ENCODE measurements around the gene SIN3B. TPM values are rescaled to one million over a fixed set of nuclear protein-coding genes. Genes with fewer than 3 reads are reported as not detected.

Gene SIN3B
- polyA plus RNA-seq (2013, experiment 1 of 2): 37.0 TPM
- polyA plus RNA-seq (2013, experiment 2 of 2): 37.5 TPM

- Histone ChIP-seq H3K27ac (ENCODE audit: low read depth, low read length) (peak within 1 kb of the TSS; percentile 21), H3K9me3 (ENCODE audit: insufficient read depth, low read depth, low read length) (no peaks in the 10 kb centered on the region), H3K4me1 (ENCODE audit: insufficient read depth, low read length) (peaks cover 19% of the 10 kb centered on the region), H3K9ac (ENCODE audit: low read depth, low read length) (peak within 1 kb of the TSS; percentile 78), H3K36me3 (ENCODE audit: insufficient read depth, low read length) (peaks cover 32% of the 10 kb centered on the region), H3K27me3 (ENCODE audit: insufficient read depth, low read length) (no peaks in the 10 kb centered on the region), H3K4me3 (ENCODE audit: low read length) (peak within 1 kb of the TSS; percentile 93)
- WGBS: 2% methylated on average over 58 of the region's 63 CpGs
Observed at GRCh38 chr19:16829010-16829821, at the start of gene SIN3B. Gene SIN3B, plus strand, starts transcription at chr19:16829398. Its CDS starts 23 bp downstream, at chr19:16829421.

GRCh38 chr19:16779539-16780163 lies 49.5 kb upstream of the SIN3B start:
- H3K4me1 ChIP-seq (ENCODE audit: insufficient read depth, low read length): no peaks in the 10 kb centered on the region
- no peaks in the 10 kb centered on the region for H3K36me3 ChIP-seq (ENCODE audit: insufficient read depth, low read length)
- no peak overlapping the region for H3K27ac ChIP-seq (ENCODE audit: low read depth, low read length)
- H3K27me3 ChIP-seq (ENCODE audit: insufficient read depth, low read length): no peaks in the 10 kb centered on the region
- H3K9me3 ChIP-seq (ENCODE audit: insufficient read depth, low read depth, low read length): 0 out of 2 replicates have a peak, but pooled peaks cover 2% of the 10 kb centered on the region
- no peak overlapping the region for H3K9ac ChIP-seq (ENCODE audit: low read depth, low read length)
- WGBS: 82% methylated on average over 3 of the region's 3 CpGs
- H3K4me3 ChIP-seq (ENCODE audit: low read length): no peak overlapping the region

GRCh38 chr19:16782719-16783118 lies 46.5 kb upstream of the SIN3B start:
- Histone ChIP-seq H3K4me1 (ENCODE audit: insufficient read depth, low read length) (no peaks in the 10 kb centered on the region), H3K4me3 (ENCODE audit: low read length) (no peak overlapping the region), H3K9me3 (ENCODE audit: insufficient read depth, low read depth, low read length) (no peaks in the 10 kb centered on the region), H3K9ac (ENCODE audit: low read depth, low read length) (no peak overlapping the region), H3K36me3 (ENCODE audit: insufficient read depth, low read length) (no peaks in the 10 kb centered on the region), H3K27ac (ENCODE audit: low read depth, low read length) (no peak overlapping the region), H3K27me3 (ENCODE audit: insufficient read depth, low read length) (no peaks in the 10 kb centered on the region)
- WGBS: 86% methylated on average over 1 of the region's 1 CpG

GRCh38 chr19:16788479-16788878 lies 40.7 kb upstream of the SIN3B start:
- H3K27ac ChIP-seq (ENCODE audit: low read depth, low read length): no peak overlapping the region

GRCh38 chr19:16789238-16789637 lies 40.0 kb upstream of the SIN3B start:
- H3K4me3 ChIP-seq (ENCODE audit: low read length): no peak overlapping the region
- H3K27ac ChIP-seq (ENCODE audit: low read depth, low read length): no peak overlapping the region
- peaks cover 12% of the 10 kb centered on the region for H3K9me3 ChIP-seq (ENCODE audit: insufficient read depth, low read depth, low read length)
- H3K4me1 ChIP-seq (ENCODE audit: insufficient read depth, low read length): no peaks in the 10 kb centered on the region
- 88% methylated on average over 1 of the region's 1 CpG for WGBS
- H3K9ac ChIP-seq (ENCODE audit: low read depth, low read length): no peak overlapping the region
- H3K27me3 ChIP-seq (ENCODE audit: insufficient read depth, low read length): no peaks in the 10 kb centered on the region
- no peaks in the 10 kb centered on the region for H3K36me3 ChIP-seq (ENCODE audit: insufficient read depth, low read length)

More at GRCh38 chr19:16788479-16788878, 40.7 kb upstream of the SIN3B start:
- Histone ChIP-seq H3K4me3 (ENCODE audit: low read length) (no peak overlapping the region), H3K9me3 (ENCODE audit: insufficient read depth, low read depth, low read length) (peaks cover 12% of the 10 kb centered on the region), H3K36me3 (ENCODE audit: insufficient read depth, low read length) (no peaks in the 10 kb centered on the region), H3K9ac (ENCODE audit: low read depth, low read length) (no peak overlapping the region), H3K4me1 (ENCODE audit: insufficient read depth, low read length) (no peaks in the 10 kb centered on the region), H3K27me3 (ENCODE audit: insufficient read depth, low read length) (no peaks in the 10 kb centered on the region)
- 100% methylated on average over 1 of the region's 2 CpGs for WGBS

GRCh38 chr19:16790051-16790450 lies 39.1 kb upstream of the SIN3B start:
- no peaks in the 10 kb centered on the region for H3K27me3 ChIP-seq (ENCODE audit: insufficient read depth, low read length)
- no peak overlapping the region for H3K27ac ChIP-seq (ENCODE audit: low read depth, low read length)
- H3K4me3 ChIP-seq (ENCODE audit: low read length): no peak overlapping the region
- no peaks in the 10 kb centered on the region for H3K4me1 ChIP-seq (ENCODE audit: insufficient read depth, low read length)
- H3K36me3 ChIP-seq (ENCODE audit: insufficient read depth, low read length): no peaks in the 10 kb centered on the region
- no peak overlapping the region for H3K9ac ChIP-seq (ENCODE audit: low read depth, low read length)
- no CpG with 5 or more reads among the region's 1 CpG for WGBS
- peaks cover 12% of the 10 kb centered on the region for H3K9me3 ChIP-seq (ENCODE audit: insufficient read depth, low read depth, low read length)

- Histone ChIP-seq H3K4me1 (ENCODE audit: insufficient read depth, low read length) (no peaks in the 10 kb centered on the region), H3K9me3 (ENCODE audit: insufficient read depth, low read depth, low read length) (peaks cover 25% of the 10 kb centered on the region), H3K9ac (ENCODE audit: low read depth, low read length) (no peak overlapping the region), H3K4me3 (ENCODE audit: low read length) (no peak overlapping the region), H3K27ac (ENCODE audit: low read depth, low read length) (no peak overlapping the region), H3K27me3 (ENCODE audit: insufficient read depth, low read length) (no peaks in the 10 kb centered on the region), H3K36me3 (ENCODE audit: insufficient read depth, low read length) (no peaks in the 10 kb centered on the region)
- 91% methylated on average over 10 of the region's 10 CpGs for WGBS
Observed at GRCh38 chr19:16791942-16792341, 37.3 kb upstream of the SIN3B start.

GRCh38 chr19:16794456-16795441 lies 34.4 kb upstream of the SIN3B start:
- no peaks in the 10 kb centered on the region for H3K4me1 ChIP-seq (ENCODE audit: insufficient read depth, low read length)
- no peak overlapping the region for H3K9ac ChIP-seq (ENCODE audit: low read depth, low read length)
- peaks cover 22% of the 10 kb centered on the region for H3K9me3 ChIP-seq (ENCODE audit: insufficient read depth, low read depth, low read length)
- 89% methylated on average over 17 of the region's 17 CpGs for WGBS
- no peaks in the 10 kb centered on the region for H3K27me3 ChIP-seq (ENCODE audit: insufficient read depth, low read length)
- H3K36me3 ChIP-seq (ENCODE audit: insufficient read depth, low read length): no peaks in the 10 kb centered on the region
- no peak overlapping the region for H3K4me3 ChIP-seq (ENCODE audit: low read length)
- no peak overlapping the region for H3K27ac ChIP-seq (ENCODE audit: low read depth, low read length)

GRCh38 chr19:16795731-16796130 lies 33.5 kb upstream of the SIN3B start:
- WGBS: 86% methylated on average over 3 of the region's 3 CpGs
- Histone ChIP-seq H3K4me3 (ENCODE audit: low read length) (no peak overlapping the region), H3K4me1 (ENCODE audit: insufficient read depth, low read length) (no peaks in the 10 kb centered on the region), H3K9ac (ENCODE audit: low read depth, low read length) (no peak overlapping the region), H3K27me3 (ENCODE audit: insufficient read depth, low read length) (no peaks in the 10 kb centered on the region), H3K9me3 (ENCODE audit: insufficient read depth, low read depth, low read length) (peaks cover 19% of the 10 kb centered on the region), H3K36me3 (ENCODE audit: insufficient read depth, low read length) (no peaks in the 10 kb centered on the region), H3K27ac (ENCODE audit: low read depth, low read length) (no peak overlapping the region)

GRCh38 chr19:16797876-16798275 lies 31.3 kb upstream of the SIN3B start:
- WGBS: 86% methylated on average over 2 of the region's 3 CpGs
- Histone ChIP-seq H3K4me1 (ENCODE audit: insufficient read depth, low read length) (no peaks in the 10 kb centered on the region), H3K4me3 (ENCODE audit: low read length) (no peak overlapping the region), H3K9me3 (ENCODE audit: insufficient read depth, low read depth, low read length) (peaks cover 19% of the 10 kb centered on the region), H3K36me3 (ENCODE audit: insufficient read depth, low read length) (no peaks in the 10 kb centered on the region), H3K27ac (ENCODE audit: low read depth, low read length) (no peak overlapping the region), H3K9ac (ENCODE audit: low read depth, low read length) (no peak overlapping the region), H3K27me3 (ENCODE audit: insufficient read depth, low read length) (no peaks in the 10 kb centered on the region)

Measured in HUES64 (cell line).